Measurements from ENCODE around the gene GAS2.
A peak's percentile ranks its signal among the peaks of the same experiment; 100 is the strongest.

GAS2 gene

DNA sequence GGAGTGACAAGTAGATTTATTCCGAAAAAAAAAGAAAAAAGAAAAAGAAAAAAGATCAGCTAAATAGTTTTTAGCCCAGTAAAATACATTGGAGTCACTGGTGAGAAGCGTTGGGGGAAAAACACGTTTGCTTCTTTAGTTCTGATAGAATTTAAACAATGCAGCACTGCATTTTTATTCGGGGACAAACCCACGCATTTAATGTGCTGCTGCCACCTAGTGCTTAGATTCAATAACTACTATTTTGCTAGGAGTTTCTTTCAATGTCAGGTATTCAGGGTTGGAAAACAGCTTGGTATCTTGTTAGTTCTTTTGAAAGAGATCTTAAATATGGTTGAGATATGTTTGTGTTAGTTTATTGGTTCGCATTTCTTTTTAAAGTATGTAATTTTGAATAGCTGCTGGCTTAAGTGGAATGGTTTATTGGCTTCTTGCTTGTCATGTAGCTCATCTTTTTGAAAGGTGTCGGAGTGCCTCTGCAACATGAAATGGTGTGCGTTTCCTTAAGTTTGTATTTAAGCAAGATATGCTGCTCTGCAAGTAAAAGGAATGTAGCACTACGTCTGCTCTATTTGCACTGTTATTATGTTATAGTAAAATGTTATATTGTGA, 121.2 kb downstream of the GAS2 start:
- no peak overlapping the region for H3K4me3 Mint-ChIP-seq
- H3K4me1 Mint-ChIP-seq: peaks cover 27% of the 10 kb centered on the region
- H3K9me3 Mint-ChIP-seq: peaks cover 7% of the 10 kb centered on the region
- TF ChIP-seq, protein P1, sequence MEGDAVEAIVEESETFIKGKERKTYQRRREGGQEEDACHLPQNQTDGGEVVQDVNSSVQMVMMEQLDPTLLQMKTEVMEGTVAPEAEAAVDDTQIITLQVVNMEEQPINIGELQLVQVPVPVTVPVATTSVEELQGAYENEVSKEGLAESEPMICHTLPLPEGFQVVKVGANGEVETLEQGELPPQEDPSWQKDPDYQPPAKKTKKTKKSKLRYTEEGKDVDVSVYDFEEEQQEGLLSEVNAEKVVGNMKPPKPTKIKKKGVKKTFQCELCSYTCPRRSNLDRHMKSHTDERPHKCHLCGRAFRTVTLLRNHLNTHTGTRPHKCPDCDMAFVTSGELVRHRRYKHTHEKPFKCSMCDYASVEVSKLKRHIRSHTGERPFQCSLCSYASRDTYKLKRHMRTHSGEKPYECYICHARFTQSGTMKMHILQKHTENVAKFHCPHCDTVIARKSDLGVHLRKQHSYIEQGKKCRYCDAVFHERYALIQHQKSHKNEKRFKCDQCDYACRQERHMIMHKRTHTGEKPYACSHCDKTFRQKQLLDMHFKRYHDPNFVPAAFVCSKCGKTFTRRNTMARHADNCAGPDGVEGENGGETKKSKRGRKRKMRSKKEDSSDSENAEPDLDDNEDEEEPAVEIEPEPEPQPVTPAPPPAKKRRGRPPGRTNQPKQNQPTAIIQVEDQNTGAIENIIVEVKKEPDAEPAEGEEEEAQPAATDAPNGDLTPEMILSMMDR (IDR thresholded peaks at IDR 0.05; ENCODE audit: unreplicated experiment in 3 of 3): peak; percentile 73 to 79 (median 78)
- no peaks in the 10 kb centered on the region for H3K27me3 Mint-ChIP-seq (ENCODE audit: low read depth)
- H3K36me3 Mint-ChIP-seq (ENCODE audit: low read depth): peaks cover 17% of the 10 kb centered on the region
- H3K27ac Mint-ChIP-seq: peak overlapping the region in 1 of 3 experiments; percentile 47

DNA sequence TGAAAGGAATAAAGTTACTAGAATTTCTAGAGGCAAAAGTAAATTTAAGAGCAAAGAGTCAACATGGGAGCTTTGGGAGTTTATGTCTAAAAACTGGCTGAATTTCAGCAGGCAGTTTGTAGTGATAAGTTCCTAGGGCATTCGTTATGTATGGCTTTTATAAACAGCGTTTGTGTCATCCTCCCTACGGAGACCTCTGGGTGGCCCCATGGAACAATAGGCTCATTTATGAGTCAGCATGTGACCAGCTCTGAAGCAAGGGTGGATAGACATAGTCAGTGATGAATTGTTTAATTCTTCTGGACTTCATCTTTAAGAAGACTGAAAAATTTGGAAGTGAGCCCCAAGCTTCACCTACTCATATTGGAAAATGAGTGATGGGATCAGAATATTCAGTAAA, 126.1 kb downstream of the GAS2 start:
- H3K27me3 Mint-ChIP-seq (ENCODE audit: low read depth): no peaks in the 10 kb centered on the region
- H3K4me1 Mint-ChIP-seq: peaks cover 13% of the 10 kb centered on the region
- peak overlapping the region; percentile 44 to 94 (median 70) for H3K27ac Mint-ChIP-seq
- no peaks in the 10 kb centered on the region for H3K9me3 Mint-ChIP-seq
- TF ChIP-seq, protein P1 (IDR thresholded peaks at IDR 0.05; ENCODE audit: unreplicated experiment in 3 of 3): no peak
- H3K4me3 Mint-ChIP-seq: no peak overlapping the region
- no peaks in the 10 kb centered on the region for H3K36me3 Mint-ChIP-seq (ENCODE audit: low read depth)

DNA sequence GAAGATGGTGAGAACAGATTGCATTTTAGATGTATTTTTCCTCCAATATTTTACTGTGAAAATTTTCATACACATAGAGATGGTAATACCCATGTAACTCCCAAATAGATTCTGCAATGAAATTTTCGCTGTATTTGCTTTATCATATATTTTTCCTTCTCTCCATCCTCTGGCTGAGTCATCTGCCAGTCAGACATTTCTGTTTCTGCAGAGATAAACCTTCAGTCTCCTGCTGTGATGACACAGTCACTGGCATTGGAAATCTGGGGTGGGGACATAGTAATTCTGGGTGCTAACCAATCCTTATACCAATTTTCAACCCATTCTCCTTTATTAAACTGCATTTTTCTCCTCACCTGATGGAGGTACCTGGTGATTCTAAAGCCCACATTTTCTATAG, 129.5 kb downstream of the GAS2 start:
- H3K9me3 Mint-ChIP-seq: no peaks in the 10 kb centered on the region
- H3K27ac Mint-ChIP-seq: no peak overlapping the region
- TF ChIP-seq, protein P1 (IDR thresholded peaks at IDR 0.05; ENCODE audit: unreplicated experiment in 3 of 3): no peak
- H3K4me1 Mint-ChIP-seq: peaks cover 18% of the 10 kb centered on the region
- no peak overlapping the region for H3K4me3 Mint-ChIP-seq
- no peaks in the 10 kb centered on the region for H3K27me3 Mint-ChIP-seq (ENCODE audit: low read depth)
- no peaks in the 10 kb centered on the region for H3K36me3 Mint-ChIP-seq (ENCODE audit: low read depth)

DNA sequence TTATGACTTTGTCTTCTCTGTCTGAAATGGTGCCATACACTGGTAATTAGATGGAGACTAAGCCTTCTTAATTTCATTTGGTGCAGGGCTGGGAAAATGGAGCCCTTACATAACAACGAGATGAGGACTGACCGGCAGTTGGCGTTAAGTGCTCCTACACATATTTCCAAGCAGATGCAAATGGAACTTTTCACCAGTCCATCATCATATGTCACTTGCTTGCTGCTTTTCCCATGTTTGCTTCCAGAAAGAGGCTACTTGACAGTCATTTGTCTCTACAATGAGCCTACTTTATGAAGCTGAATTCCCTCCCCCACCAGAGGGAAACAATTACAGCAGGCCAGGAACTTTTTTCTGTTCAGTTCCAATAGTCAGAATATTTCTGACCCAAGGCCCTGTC, 130.6 kb downstream of the GAS2 start:
- TF ChIP-seq, protein P1 (IDR thresholded peaks at IDR 0.05; ENCODE audit: unreplicated experiment in 3 of 3): no peak
- Mint-ChIP-seq H3K4me1 (peaks cover 11% of the 10 kb centered on the region), H3K36me3 (ENCODE audit: low read depth) (no peaks in the 10 kb centered on the region), H3K27me3 (ENCODE audit: low read depth) (no peaks in the 10 kb centered on the region), H3K4me3 (no peak overlapping the region), H3K27ac (no peak overlapping the region), H3K9me3 (no peaks in the 10 kb centered on the region)

DNA sequence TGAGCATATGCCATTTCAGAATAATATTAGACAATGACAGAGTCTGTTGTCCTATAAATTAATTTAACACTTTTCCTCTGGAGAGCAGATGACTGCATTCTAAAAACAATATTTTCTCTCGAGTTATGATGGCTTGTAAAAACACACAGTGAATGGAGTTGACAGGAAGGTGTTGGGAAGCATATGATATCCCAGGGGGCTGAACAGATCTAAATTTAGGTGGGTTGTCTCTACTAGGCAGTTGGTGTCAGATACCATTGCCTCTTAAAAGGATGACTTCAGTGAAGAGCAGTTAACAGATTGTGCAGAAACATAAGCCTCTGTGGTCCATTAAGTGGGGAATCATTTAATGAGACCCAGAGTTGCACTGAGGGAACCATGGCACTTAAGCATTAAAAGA, 132.5 kb downstream of the GAS2 start:
- H3K4me1 Mint-ChIP-seq: peaks cover 5% of the 10 kb centered on the region
- no peaks in the 10 kb centered on the region for H3K36me3 Mint-ChIP-seq (ENCODE audit: low read depth)
- no peaks in the 10 kb centered on the region for H3K9me3 Mint-ChIP-seq
- H3K27me3 Mint-ChIP-seq (ENCODE audit: low read depth): no peaks in the 10 kb centered on the region
- TF ChIP-seq, protein P1 (IDR thresholded peaks at IDR 0.05; ENCODE audit: unreplicated experiment in 3 of 3): no peak
- no peak overlapping the region for H3K27ac Mint-ChIP-seq
- no peak overlapping the region for H3K4me3 Mint-ChIP-seq

DNA sequence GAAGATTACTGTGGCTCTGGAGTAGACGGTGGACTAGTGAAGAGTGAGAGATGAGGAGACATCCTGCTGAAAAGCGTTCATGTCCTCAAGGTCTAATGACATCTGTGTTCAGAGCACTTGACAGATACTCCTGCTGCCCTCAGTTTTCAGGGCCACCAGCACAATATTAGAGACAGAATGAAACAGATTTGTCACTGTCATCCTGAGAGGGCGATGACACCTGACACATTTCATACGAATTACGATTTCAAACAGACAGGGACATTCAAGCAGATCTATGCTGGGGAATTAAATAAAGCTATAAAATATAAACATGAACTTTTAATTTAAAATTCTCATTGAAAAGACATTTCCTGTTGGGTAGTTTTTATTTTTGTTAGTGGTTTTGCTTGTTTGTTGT, 134.1 kb downstream of the GAS2 start:
- no peaks in the 10 kb centered on the region for H3K36me3 Mint-ChIP-seq (ENCODE audit: low read depth)
- no peak overlapping the region for H3K27ac Mint-ChIP-seq
- TF ChIP-seq, protein P1 (IDR thresholded peaks at IDR 0.05; ENCODE audit: unreplicated experiment in 3 of 3): no peak
- H3K9me3 Mint-ChIP-seq: no peaks in the 10 kb centered on the region
- H3K4me3 Mint-ChIP-seq: no peak overlapping the region
- peaks cover 5% of the 10 kb centered on the region for H3K4me1 Mint-ChIP-seq
- no peaks in the 10 kb centered on the region for H3K27me3 Mint-ChIP-seq (ENCODE audit: low read depth)
